Body of pancreas (tissue), 4 donors: Measurements from ENCODE around the gene ZNF528.

ENCODE experiments used
- CTCF ChIP-seq, 7 experiments: fragments of 450-650 bp in 4 of 7; fragments of 200-600 bp in 3 of 7; sonication (generic) in 3 of 7; IDR thresholded peaks; one replicate each; pipeline ENCODE4 v1.5.1; 2016 to 2019; ENCODE audit warnings: antibody characterized with exemption in 7 of 7
- POLR2A ChIP-seq, 3 donors: fragments of 450-650 bp; IDR thresholded peaks; one replicate each; pipeline ENCODE4 v1.6.1; 2016; ENCODE audit warnings: antibody characterized with exemption in 3 of 3, mild to moderate bottlenecking in 2 of 3

GRCh38 chr19:52415711-52416110, 18.1 kb downstream of the ZNF528 start:
- TF ChIP-seq POLR2A (IDR thresholded peaks at IDR 0.05) = no peak
- TF ChIP-seq CTCF (IDR thresholded peaks at IDR 0.05) = no peak
